ENCODE data around the gene PAOX.

PAOX gene

DNA sequence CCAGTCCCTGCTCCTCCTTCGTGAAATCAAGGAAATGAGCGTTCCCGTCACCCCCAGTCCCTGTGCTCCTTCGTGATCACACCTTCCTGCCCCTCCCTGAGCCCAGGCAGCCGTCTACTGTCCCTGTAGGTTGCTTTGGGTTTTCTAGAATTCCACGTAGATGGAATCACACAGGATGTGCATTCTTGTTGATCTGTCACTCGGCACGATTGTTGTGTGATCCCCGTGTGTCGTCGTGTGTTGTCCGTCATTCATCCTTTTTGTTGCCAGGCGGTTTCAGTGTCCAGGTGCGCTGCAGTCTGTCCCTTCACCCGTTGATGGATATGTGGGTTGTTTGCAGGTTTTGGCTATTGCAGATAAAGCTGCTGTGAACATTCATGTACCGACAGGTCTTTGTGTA lies 24.3 kb downstream of the PAOX start:
- Histone ChIP-seq H3K4me2 (ENCODE audit: low read length) (no peak overlapping the region), H3K9me3 (ENCODE audit: insufficient read depth, low read length) (no peaks in the 10 kb centered on the region), H2AFZ (ENCODE audit: low read depth, low read length) (no peak overlapping the region), H3K79me2 (ENCODE audit: low read length) (peaks cover 22% of the 10 kb centered on the region), H3K27ac (ENCODE audit: low read length) (no peak overlapping the region), H4K20me1 (ENCODE audit: insufficient read depth, low read length) (peaks cover 12% of the 10 kb centered on the region), H3K36me3 (replicated peaks; ENCODE audit: low read depth, low read length) (peaks cover 40% of the 10 kb centered on the region), H3K27me3 (ENCODE audit: low read depth, low read length) (no peaks in the 10 kb centered on the region), H3K4me3 (ENCODE audit: low read length) (no peak overlapping the region), H3K4me1 (ENCODE audit: low read length) (peaks cover 15% of the 10 kb centered on the region), H3K9ac (ENCODE audit: low read length) (no peak overlapping the region)
- TF ChIP-seq, protein P1, sequence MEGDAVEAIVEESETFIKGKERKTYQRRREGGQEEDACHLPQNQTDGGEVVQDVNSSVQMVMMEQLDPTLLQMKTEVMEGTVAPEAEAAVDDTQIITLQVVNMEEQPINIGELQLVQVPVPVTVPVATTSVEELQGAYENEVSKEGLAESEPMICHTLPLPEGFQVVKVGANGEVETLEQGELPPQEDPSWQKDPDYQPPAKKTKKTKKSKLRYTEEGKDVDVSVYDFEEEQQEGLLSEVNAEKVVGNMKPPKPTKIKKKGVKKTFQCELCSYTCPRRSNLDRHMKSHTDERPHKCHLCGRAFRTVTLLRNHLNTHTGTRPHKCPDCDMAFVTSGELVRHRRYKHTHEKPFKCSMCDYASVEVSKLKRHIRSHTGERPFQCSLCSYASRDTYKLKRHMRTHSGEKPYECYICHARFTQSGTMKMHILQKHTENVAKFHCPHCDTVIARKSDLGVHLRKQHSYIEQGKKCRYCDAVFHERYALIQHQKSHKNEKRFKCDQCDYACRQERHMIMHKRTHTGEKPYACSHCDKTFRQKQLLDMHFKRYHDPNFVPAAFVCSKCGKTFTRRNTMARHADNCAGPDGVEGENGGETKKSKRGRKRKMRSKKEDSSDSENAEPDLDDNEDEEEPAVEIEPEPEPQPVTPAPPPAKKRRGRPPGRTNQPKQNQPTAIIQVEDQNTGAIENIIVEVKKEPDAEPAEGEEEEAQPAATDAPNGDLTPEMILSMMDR (IDR thresholded peaks at IDR 0.05; ENCODE audit: low read depth, low read length) = no peak
- no peak for TF ChIP-seq EZH2phosphoT487 (IDR thresholded peaks at IDR 0.05; ENCODE audit: low read depth)

DNA sequence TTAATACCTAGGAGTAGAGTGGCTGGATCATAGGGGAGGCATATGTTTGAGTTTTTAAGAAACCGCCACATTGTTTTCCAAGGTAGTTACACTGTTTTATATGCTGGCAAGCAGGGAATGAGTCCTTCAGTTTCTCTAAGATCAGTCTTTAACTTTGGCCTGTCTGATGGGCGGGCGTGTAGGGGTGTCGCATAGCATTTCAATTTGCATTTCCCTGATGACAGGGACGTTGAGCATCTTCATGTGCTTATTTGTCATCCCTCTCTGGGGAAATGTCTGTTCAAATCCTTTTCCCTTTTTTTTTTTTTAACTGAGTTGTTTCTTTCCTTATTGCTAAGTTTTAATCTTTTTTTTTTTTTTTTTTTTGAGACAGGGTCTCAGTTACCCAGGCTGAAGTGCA lies 24.7 kb downstream of the PAOX start:
- no peak for TF ChIP-seq EZH2phosphoT487 (IDR thresholded peaks at IDR 0.05; ENCODE audit: low read depth)
- TF ChIP-seq, protein P1 (IDR thresholded peaks at IDR 0.05; ENCODE audit: low read depth, low read length) = no peak
- Histone ChIP-seq H3K9ac (ENCODE audit: low read length) (no peak overlapping the region), H3K27me3 (ENCODE audit: low read depth, low read length) (no peaks in the 10 kb centered on the region), H3K4me3 (ENCODE audit: low read length) (no peak overlapping the region), H4K20me1 (ENCODE audit: insufficient read depth, low read length) (peaks cover 12% of the 10 kb centered on the region), H3K4me2 (ENCODE audit: low read length) (no peak overlapping the region), H3K4me1 (ENCODE audit: low read length) (peaks cover 15% of the 10 kb centered on the region), H2AFZ (ENCODE audit: low read depth, low read length) (no peak overlapping the region), H3K27ac (ENCODE audit: low read length) (no peak overlapping the region), H3K79me2 (ENCODE audit: low read length) (peaks cover 27% of the 10 kb centered on the region), H3K9me3 (ENCODE audit: insufficient read depth, low read length) (no peaks in the 10 kb centered on the region), H3K36me3 (replicated peaks; ENCODE audit: low read depth, low read length) (peaks cover 44% of the 10 kb centered on the region)

DNA sequence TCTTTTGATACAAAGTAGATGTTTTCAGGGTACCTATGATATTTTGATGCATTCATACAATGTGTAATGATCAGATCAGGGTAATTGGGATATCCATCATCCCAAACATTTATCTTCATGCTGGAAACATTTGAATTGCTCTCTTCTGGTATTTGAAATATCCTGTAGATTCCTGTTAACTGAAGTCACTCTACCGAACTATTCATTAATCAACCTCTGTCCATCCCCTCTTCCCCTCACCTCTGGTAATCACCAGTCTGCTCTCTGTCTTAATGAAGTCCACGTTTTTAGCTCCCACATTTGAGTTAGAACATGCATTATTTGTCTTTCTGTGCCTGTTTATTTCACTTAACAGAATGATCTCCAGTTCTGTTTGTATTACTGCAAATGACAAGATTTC lies 26.2 kb downstream of the PAOX start:
- no peak overlapping the region for H3K27ac ChIP-seq (ENCODE audit: low read length)
- no peaks in the 10 kb centered on the region for H3K9me3 ChIP-seq (ENCODE audit: insufficient read depth, low read length)
- H3K36me3 ChIP-seq (replicated peaks; ENCODE audit: low read depth, low read length) = peaks cover 58% of the 10 kb centered on the region
- peaks cover 33% of the 10 kb centered on the region for H3K79me2 ChIP-seq (ENCODE audit: low read length)
- peaks cover 15% of the 10 kb centered on the region for H3K4me1 ChIP-seq (ENCODE audit: low read length)
- no peak overlapping the region for H3K9ac ChIP-seq (ENCODE audit: low read length)
- no peak overlapping the region for H2AFZ ChIP-seq (ENCODE audit: low read depth, low read length)
- peaks cover 12% of the 10 kb centered on the region for H4K20me1 ChIP-seq (ENCODE audit: insufficient read depth, low read length)
- H3K4me3 ChIP-seq (ENCODE audit: low read length) = no peak overlapping the region
- H3K4me2 ChIP-seq (ENCODE audit: low read length) = no peak overlapping the region
- no peak for TF ChIP-seq EZH2phosphoT487 (IDR thresholded peaks at IDR 0.05; ENCODE audit: low read depth)
- TF ChIP-seq, protein P1 (IDR thresholded peaks at IDR 0.05; ENCODE audit: low read depth, low read length) = no peak
- H3K27me3 ChIP-seq (ENCODE audit: low read depth, low read length) = no peaks in the 10 kb centered on the region

DNA sequence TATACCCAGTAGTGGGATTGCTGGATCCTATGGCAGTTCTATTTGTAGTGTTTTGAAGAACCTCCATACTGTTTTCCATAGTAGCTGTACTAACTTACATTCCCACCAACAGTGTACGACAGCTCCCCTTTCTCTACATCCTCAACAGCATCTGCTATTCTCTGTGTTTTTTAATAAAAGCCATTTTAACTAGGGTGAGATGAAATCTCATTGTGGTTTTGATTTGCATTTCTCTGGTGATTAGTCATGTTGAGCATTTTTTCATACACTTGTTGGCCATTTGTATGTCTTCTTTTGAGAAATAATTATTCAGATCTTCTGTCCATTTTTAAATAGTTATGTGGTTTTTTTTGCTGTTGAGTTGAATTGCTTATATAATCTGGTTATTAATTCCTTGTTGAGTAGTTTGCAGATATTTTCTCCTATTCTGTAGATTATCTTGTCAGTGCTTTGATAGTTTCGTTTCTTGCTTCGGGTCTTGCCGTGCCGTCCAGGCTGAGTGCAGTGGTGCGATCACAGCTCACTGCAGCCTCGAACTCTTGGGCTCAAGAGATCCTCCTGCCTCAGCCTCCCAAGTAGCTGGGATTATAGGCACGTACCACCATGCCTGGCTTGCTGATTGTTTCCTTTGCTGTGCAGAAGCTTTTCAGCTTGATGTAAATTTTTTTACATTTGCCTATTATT lies 26.9 kb downstream of the PAOX start:
- H3K9ac ChIP-seq (ENCODE audit: low read length) = no peak overlapping the region
- no peak overlapping the region for H3K4me3 ChIP-seq (ENCODE audit: low read length)
- H3K9me3 ChIP-seq (ENCODE audit: insufficient read depth, low read length) = no peaks in the 10 kb centered on the region
- no peak overlapping the region for H3K27ac ChIP-seq (ENCODE audit: low read length)
- peaks cover 12% of the 10 kb centered on the region for H4K20me1 ChIP-seq (ENCODE audit: insufficient read depth, low read length)
- H2AFZ ChIP-seq (ENCODE audit: low read depth, low read length) = no peak overlapping the region
- H3K79me2 ChIP-seq (ENCODE audit: low read length) = peaks cover 33% of the 10 kb centered on the region
- TF ChIP-seq, protein P1 (IDR thresholded peaks at IDR 0.05; ENCODE audit: low read depth, low read length) = no peak
- TF ChIP-seq EZH2phosphoT487 (IDR thresholded peaks at IDR 0.05; ENCODE audit: low read depth) = no peak
- H3K36me3 ChIP-seq (replicated peaks; ENCODE audit: low read depth, low read length) = peaks cover 61% of the 10 kb centered on the region
- no peaks in the 10 kb centered on the region for H3K27me3 ChIP-seq (ENCODE audit: low read depth, low read length)
- H3K4me2 ChIP-seq (ENCODE audit: low read length) = peak overlapping the region; percentile 43
- peaks cover 12% of the 10 kb centered on the region for H3K4me1 ChIP-seq (ENCODE audit: low read length)

Measured in OCI-LY3 (cell line).